DOHH2 (cell line): ENCODE data around the gene TRRAP.

Source experiments
- H3F3A ChIP-seq: fragments of 200-600 bp; sonication (generic), shearing (Covaris generic); 2 replicates; pipeline ENCODE4 v1.6.0; 2016; ENCODE audit warnings: antibody characterized with exemption, mild to moderate bottlenecking; ENCODE audit not compliant: control insufficient read depth, insufficient read depth
- H3K27ac ChIP-seq: fragments of 200-600 bp; sonication (generic); 2 replicates; pipeline ENCODE4 v1.5.1; 2014; ENCODE audit warnings: low read depth, mild to moderate bottlenecking, low read length, moderate library complexity
- H3K27me3 ChIP-seq: fragments of 200-600 bp; sonication (generic); 2 replicates; pipeline ENCODE4 v1.6.1; 2014; ENCODE audit warnings: mild to moderate bottlenecking, low read length, mixed read lengths; ENCODE audit not compliant: control insufficient read depth
- H3K36me3 ChIP-seq: fragments of 200-600 bp; sonication (generic); 2 replicates; pipeline ENCODE4 v1.6.1; 2014; ENCODE audit warnings: mild to moderate bottlenecking, low read length, moderate library complexity, mixed read lengths; ENCODE audit not compliant: control insufficient read depth
- H3K4me1 ChIP-seq: fragments of 200-600 bp; sonication (generic); 2 replicates; pipeline ENCODE4 v1.6.1; 2014; ENCODE audit warnings: mild to moderate bottlenecking, low read length, mixed read lengths; ENCODE audit not compliant: control insufficient read depth
- H3K4me2 ChIP-seq: fragments of 200-600 bp; sonication (generic); 2 replicates; pipeline ENCODE4 v1.6.0; 2014; ENCODE audit warnings: mild to moderate bottlenecking, low read length, moderate library complexity
- H3K4me3 ChIP-seq: fragments of 200-600 bp; sonication (generic); 2 replicates; pipeline ENCODE4 v1.5.1; 2014; ENCODE audit warnings: mild to moderate bottlenecking, low read length, mixed read lengths
- H3K79me2 ChIP-seq: fragments of 200-600 bp; sonication (generic); 2 replicates; pipeline ENCODE4 v1.6.1; 2014; ENCODE audit warnings: mild to moderate bottlenecking, low read length, mixed read lengths; ENCODE audit not compliant: control insufficient read depth
- H3K9me2 ChIP-seq: fragments of 200-600 bp; sonication (generic); replicated peaks from 2 replicates; pipeline ENCODE4 v1.6.1; 2014; ENCODE audit warnings: mild to moderate bottlenecking, low read length, mixed read lengths; ENCODE audit not compliant: control insufficient read depth
- H3K9me3 ChIP-seq: fragments of 200-600 bp; sonication (generic); 2 replicates; pipeline ENCODE4 v1.6.1; 2014; ENCODE audit warnings: antibody characterized with exemption, low read length, mixed read lengths; ENCODE audit not compliant: control insufficient read depth, insufficient read depth
- H4K20me1 ChIP-seq: fragments of 200-600 bp; sonication (generic); 2 replicates; pipeline ENCODE4 v1.6.0; 2014; ENCODE audit warnings: low read depth, mild to moderate bottlenecking, antibody characterized with exemption, low read length, moderate library complexity; ENCODE audit not compliant: control insufficient read depth, insufficient read depth
- CTCF ChIP-seq: fragments of 200-600 bp; sonication (generic); IDR thresholded peaks from one replicate; pipeline ENCODE4 v1.5.1; 2014; ENCODE audit warnings: antibody characterized with exemption, mild to moderate bottlenecking, low read depth, low read length; ENCODE audit not compliant: poor library complexity, severe bottlenecking
- EZH2phosphoT487 ChIP-seq: fragments of 200-600 bp; sonication (generic); IDR thresholded peaks from 2 replicates; pipeline ENCODE4 v1.6.1; 2017; ENCODE audit warnings: borderline replicate concordance, mild to moderate bottlenecking, antibody characterized with exemption, low read length, moderate library complexity, mixed read lengths

The TRRAP gene

GRCh38 chr7:98863601-98864000, 14.7 kb upstream of the TRRAP start:
- no peaks in the 10 kb centered on the region for H3K9me3 ChIP-seq
- no peaks in the 10 kb centered on the region for H3K9me2 ChIP-seq

GRCh38 chr7:98864731-98865453, 13.4 kb upstream of the TRRAP start:
- Histone ChIP-seq H3K79me2 (no peaks in the 10 kb centered on the region), H3K36me3 (no peaks in the 10 kb centered on the region), H3K27ac (no peak overlapping the region), H3K4me2 (no peak overlapping the region), H4K20me1 (peaks cover 4% of the 10 kb centered on the region; the same call in 1 of the 2 replicates), H3K27me3 (peaks cover 53% of the 10 kb centered on the region), H3K9me3 (no peaks in the 10 kb centered on the region), H3F3A (peaks cover 5% of the 10 kb centered on the region; the same call in 1 of the 2 replicates), H3K4me1 (peaks cover 6% of the 10 kb centered on the region), H3K4me3 (no peak overlapping the region), H3K9me2 (no peaks in the 10 kb centered on the region)
- no peak for TF ChIP-seq EZH2phosphoT487
- TF ChIP-seq CTCF: no peak

More at GRCh38 chr7:98863601-98864000, 14.7 kb upstream of the TRRAP start:
- H3K4me1 ChIP-seq: no peaks in the 10 kb centered on the region
- peaks cover 2% of the 10 kb centered on the region; the same call in 1 of the 2 replicates for H3F3A ChIP-seq
- no peaks in the 10 kb centered on the region; the same call in 1 of the 2 replicates for H4K20me1 ChIP-seq
- peaks cover 45% of the 10 kb centered on the region for H3K27me3 ChIP-seq
- no peaks in the 10 kb centered on the region for H3K36me3 ChIP-seq
- no peak overlapping the region for H3K4me3 ChIP-seq
- no peaks in the 10 kb centered on the region for H3K79me2 ChIP-seq
- H3K27ac ChIP-seq: no peak overlapping the region
- TF ChIP-seq CTCF: no peak
- H3K4me2 ChIP-seq: no peak overlapping the region

GRCh38 chr7:98866351-98866750, 12.0 kb upstream of the TRRAP start:
- Histone ChIP-seq H3F3A (peaks cover 5% of the 10 kb centered on the region; the same call in 1 of the 2 replicates), H3K27ac (no peak overlapping the region), H3K27me3 (peaks cover 50% of the 10 kb centered on the region), H3K9me2 (no peaks in the 10 kb centered on the region), H3K79me2 (no peaks in the 10 kb centered on the region), H3K4me2 (no peak overlapping the region), H3K4me1 (peaks cover 20% of the 10 kb centered on the region), H4K20me1 (peaks cover 4% of the 10 kb centered on the region; the same call in 1 of the 2 replicates), H3K4me3 (no peak overlapping the region), H3K36me3 (no peaks in the 10 kb centered on the region), H3K9me3 (no peaks in the 10 kb centered on the region)
- TF ChIP-seq CTCF: no peak
- TF ChIP-seq EZH2phosphoT487: no peak
